Measurements from ENCODE around the gene UTS2B. TPM values are rescaled to one million over a fixed set of nuclear protein-coding genes. Genes with fewer than 3 reads are reported as not detected.

The UTS2B gene
- total RNA-seq: 1.7 and 6.7 TPM in 2 replicates

DNA sequence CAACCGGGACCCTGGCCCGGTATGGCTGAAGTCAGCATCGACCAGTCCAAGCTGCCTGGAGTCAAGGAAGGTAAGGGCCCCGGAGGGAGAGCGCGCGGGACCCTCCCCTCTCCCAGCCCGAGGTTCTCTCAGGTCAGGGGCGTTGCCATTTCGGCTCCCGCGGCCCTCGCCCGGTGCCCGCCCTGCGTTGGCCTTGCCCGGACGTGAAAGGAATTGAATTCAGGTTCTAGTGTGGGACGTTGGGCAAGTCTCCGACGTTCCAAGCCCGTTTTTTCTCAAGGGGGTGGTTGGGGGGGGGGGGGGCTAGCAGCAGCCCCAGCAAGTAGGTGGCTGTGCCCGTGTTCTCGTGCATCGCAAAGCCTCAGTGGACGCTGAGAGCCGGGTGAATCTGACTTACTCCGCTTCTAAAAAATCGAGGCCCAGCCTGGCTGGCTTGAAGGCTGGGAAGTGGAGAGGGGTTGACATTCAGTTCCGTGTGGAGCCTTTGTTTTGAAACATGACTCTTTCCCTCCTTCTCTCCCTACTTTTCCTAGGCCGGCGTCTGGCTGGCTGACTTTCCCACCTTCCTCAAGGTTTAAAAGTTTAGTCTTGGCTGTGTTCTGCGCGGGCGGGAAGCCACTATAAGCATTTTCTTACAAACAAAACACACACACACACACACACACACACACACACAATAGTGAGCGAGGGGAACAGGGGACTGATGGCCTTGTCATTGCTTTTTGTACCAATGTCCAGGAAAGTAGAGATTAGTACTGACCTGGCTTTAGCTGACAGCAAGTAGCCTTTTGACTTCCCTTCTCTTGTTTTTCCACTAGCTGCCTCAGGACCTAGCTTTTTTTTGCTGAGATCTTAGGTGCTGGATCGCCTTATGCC, at the start of gene UTS2B:
TSS of gene UTS2B (minus strand) at position 873 of the 876 bp plus-strand sequence. CDS start 48,337 bp downstream, outside the sequence.

DNA sequence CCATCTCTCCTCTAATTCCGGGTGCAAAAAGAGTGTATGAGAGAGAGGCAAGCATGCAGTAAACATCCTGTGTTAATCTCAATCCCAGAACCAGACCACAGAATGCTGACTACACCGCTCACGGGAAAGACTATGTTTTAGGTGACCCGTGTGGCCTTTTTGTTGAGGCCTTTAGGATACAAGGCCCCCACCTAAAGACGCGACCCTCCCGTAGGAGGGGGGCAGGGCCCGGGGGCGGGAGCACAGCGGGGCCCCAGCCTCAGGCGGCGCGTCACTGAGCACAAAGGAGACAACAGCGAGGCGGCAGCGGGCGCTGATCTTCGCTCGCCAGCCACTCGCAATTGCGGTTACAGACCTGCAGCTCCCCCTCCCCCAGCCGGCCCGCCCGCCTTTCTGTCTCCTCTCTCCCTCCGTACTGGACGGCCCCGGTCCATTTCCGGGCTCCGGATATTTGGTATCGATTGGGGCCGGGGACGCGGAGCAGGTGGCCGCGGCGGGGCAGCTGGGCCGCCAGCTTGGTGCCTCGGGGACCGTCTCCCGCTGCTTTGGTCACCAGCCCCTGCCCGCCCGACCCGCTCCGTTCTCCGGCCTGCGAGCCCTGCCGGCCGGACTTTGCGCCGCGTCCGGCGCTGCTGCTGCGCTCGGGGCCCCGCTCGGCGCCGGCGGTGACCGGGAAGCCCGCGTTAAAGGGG, 1.2 kb downstream of the UTS2B start, which contains the start of gene CCDC50:
TSS of gene CCDC50 (plus strand) at position 433 of the 692 bp plus-strand sequence. CDS start 281 bp downstream, outside the sequence.

Other genes with a start within 250 kb of the UTS2B start
- gene OSTN, start 131.3 kb downstream of the UTS2B start, total RNA-seq: not detected in 2 replicates
- gene CCDC50, start 1.1 kb downstream of the UTS2B start, total RNA-seq: 107 and 116 TPM in 2 replicates
- not detected in 2 replicates for gene PYDC2, start 130.6 kb upstream of the UTS2B start, total RNA-seq